22Rv1 (cell line): ENCODE measurements around the gene ANO2.

ENCODE experiments used
- H3K27ac ChIP-seq: fragments of 450-650 bp; 2 replicates; pipeline ENCODE4 v1.5.1; 2017
- CTCF ChIP-seq: fragments of 450-650 bp; IDR thresholded peaks from 2 replicates; pipeline ENCODE4 v1.5.1; 2017; ENCODE audit warnings: mild to moderate bottlenecking
- ZFX ChIP-seq: fragments of 450-650 bp; IDR thresholded peaks from 2 replicates; pipeline ENCODE4 v1.6.1; 2017; ENCODE audit warnings: antibody characterized with exemption, borderline replicate concordance

The ANO2 gene

DNA sequence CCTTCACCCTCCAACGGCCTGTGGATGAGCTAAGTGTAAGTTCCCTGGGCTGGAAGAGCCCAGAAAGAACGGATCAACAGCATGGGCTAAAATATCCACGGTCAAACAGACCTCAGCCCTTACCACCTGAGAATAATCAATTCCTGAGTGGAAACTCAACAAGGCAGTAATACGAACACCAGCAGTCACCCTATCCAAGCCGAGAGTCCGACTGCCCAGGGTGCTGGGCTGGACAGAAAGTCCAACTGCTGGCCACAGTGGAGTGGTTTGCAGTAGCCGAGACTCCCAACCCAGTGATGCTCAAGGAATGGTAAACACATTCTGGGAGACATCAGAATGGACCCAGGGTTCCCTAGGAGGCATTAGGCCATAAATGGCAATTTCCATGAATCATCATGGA lies 36.8 kb downstream of the ANO2 start:
- TF ChIP-seq CTCF (no peak), ZFX (no peak)
- no peak overlapping the region for H3K27ac ChIP-seq

DNA sequence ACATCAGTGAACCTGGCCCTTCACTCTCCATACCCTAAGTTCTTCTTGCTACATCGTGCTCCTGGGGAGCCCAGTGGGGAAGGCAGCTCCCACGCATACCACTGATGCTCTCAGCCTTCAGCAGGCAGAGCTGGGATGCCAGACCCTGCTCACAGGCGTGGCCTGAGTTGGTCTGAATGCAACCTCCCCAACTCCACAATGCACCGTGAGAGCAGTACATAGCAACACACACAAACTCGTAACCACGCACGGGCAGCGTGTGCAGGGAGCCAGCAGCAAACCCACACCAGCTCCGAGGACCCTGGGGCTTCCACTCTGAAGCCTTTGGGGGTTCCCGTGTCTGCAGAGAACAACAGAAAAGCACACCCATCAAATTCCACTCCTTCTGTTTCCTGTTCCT lies 37.3 kb downstream of the ANO2 start:
- no peak overlapping the region for H3K27ac ChIP-seq
- no peak for TF ChIP-seq CTCF
- TF ChIP-seq ZFX, result no peak

GRCh38 chr12:5905757-5906156 lies 39.3 kb downstream of the ANO2 start:
- TF ChIP-seq CTCF, result no peak
- no peak overlapping the region for H3K27ac ChIP-seq

GRCh38 chr12:5904969-5905368 lies 40.1 kb downstream of the ANO2 start:
- no peak for TF ChIP-seq CTCF
- no peak for TF ChIP-seq ZFX

DNA sequence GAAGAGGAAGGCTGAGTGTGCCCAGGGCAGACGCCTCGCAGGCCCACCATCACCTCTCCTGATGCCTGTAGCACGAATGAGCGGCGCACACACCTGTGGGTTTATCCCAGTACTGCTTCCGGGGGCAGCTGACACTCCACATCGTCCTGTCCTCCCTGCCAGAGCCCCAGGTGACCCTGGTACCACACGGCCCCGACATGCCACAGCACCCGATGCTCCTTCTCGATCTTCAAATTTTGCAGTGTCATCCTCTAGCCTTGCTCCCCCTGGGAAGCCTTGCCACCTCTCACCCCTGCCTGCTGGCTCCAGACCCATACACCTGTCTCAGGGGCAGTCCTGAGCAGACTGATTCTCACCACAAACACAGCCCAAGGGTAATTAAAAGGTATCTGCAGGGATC lies 40.6 kb downstream of the ANO2 start:
- TF ChIP-seq ZFX (no peak), CTCF (no peak)
- H3K27ac ChIP-seq, result no peak overlapping the region

More at GRCh38 chr12:5904969-5905368, 40.1 kb downstream of the ANO2 start:
- H3K27ac ChIP-seq, result no peak overlapping the region

GRCh38 chr12:5902736-5903135 lies 42.3 kb downstream of the ANO2 start:
- H3K27ac ChIP-seq, result no peak overlapping the region
- TF ChIP-seq ZFX (no peak), CTCF (no peak)

DNA sequence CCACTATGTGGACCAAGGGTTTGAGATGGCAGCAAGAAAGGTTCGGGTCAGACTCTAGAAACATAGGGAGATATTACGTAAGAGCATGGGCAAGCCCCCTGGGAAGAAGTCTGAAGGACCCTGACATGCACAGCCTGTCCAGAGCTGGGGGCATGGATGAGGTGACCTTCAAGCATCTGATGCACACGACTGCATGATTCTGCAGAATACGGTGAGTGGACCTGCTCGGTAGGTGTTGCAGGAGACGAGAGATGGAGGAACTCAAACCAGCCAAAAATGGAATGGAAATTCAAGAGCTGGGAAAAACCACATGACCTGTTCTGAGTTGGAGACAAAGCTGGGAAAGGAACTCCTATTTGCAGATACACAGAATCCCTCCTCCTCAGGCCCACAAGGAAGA lies 43.6 kb downstream of the ANO2 start:
- TF ChIP-seq CTCF (no peak), ZFX (no peak)
- no peak overlapping the region for H3K27ac ChIP-seq
